GM18508 (cell line): Measurements from ENCODE around the gene VOPP1.

Experiments used
- ATAC-seq: cut with Tn5 transposase; IDR thresholded peaks from one replicate; pipeline ENCODE4 v1.9.1; 2021; ENCODE audit warnings: moderate number of reproducible peaks; ENCODE audit not compliant: insufficient read depth, unreplicated experiment

VOPP1 gene

GRCh38 chr7:55497521-55497920, 74.8 kb downstream of the VOPP1 start:
- ATAC-seq: no peak

GRCh38 chr7:55496906-55497305, 75.4 kb downstream of the VOPP1 start:
- ATAC-seq: no peak

GRCh38 chr7:55494951-55495350, 77.4 kb downstream of the VOPP1 start:
- ATAC-seq: no peak

GRCh38 chr7:55493408-55493807, 78.9 kb downstream of the VOPP1 start:
- ATAC-seq: no peak

- no peak for ATAC-seq
Measured at GRCh38 chr7:55491346-55491745, 81.0 kb downstream of the VOPP1 start.

- ATAC-seq: no peak
Measured at GRCh38 chr7:55490099-55490498, 82.2 kb downstream of the VOPP1 start.

GRCh38 chr7:55489552-55489951, 82.8 kb downstream of the VOPP1 start:
- ATAC-seq: no peak

- ATAC-seq: no peak
Measured at GRCh38 chr7:55488804-55489340, 83.4 kb downstream of the VOPP1 start.

- ATAC-seq: no peak
Measured at GRCh38 chr7:55488216-55488615, 84.1 kb downstream of the VOPP1 start.

- no peak for ATAC-seq
Measured at GRCh38 chr7:55486991-55487390, 85.3 kb downstream of the VOPP1 start.

- ATAC-seq: no peak
Measured at GRCh38 chr7:55486192-55486590, 86.1 kb downstream of the VOPP1 start.

- no peak for ATAC-seq
Measured at GRCh38 chr7:55485501-55486191, 86.7 kb downstream of the VOPP1 start.

- ATAC-seq: no peak
Measured at GRCh38 chr7:55484834-55485233, 87.5 kb downstream of the VOPP1 start.

- ATAC-seq: no peak
Measured at GRCh38 chr7:55484241-55484640, 88.1 kb downstream of the VOPP1 start.

GRCh38 chr7:55483046-55483445, 89.3 kb downstream of the VOPP1 start:
- ATAC-seq: no peak

GRCh38 chr7:55481155-55481554, 91.1 kb downstream of the VOPP1 start:
- ATAC-seq: no peak

- no peak for ATAC-seq
Measured at GRCh38 chr7:55478700-55479099, 93.6 kb downstream of the VOPP1 start.

GRCh38 chr7:55477781-55478374, 94.4 kb downstream of the VOPP1 start:
- ATAC-seq: no peak

- no peak for ATAC-seq
Measured at GRCh38 chr7:55476852-55477780, 95.2 kb downstream of the VOPP1 start.

GRCh38 chr7:55475855-55476803, 96.2 kb downstream of the VOPP1 start:
- no peak for ATAC-seq
